NCI-H2081 (cell line): Measurements from ENCODE around the gene ZG16.
"Not testable (repeated sequence)": the region's sequence is repeated elsewhere in the genome, so short reads cannot be mapped to it uniquely, and the experiment has no call there.

Experiments
- DNase-seq, 2 experiments: peaks; one replicate each; lab custom pipeline; 2025; lab: John Stamatoyannopoulos, UW

ZG16 gene

DNA sequence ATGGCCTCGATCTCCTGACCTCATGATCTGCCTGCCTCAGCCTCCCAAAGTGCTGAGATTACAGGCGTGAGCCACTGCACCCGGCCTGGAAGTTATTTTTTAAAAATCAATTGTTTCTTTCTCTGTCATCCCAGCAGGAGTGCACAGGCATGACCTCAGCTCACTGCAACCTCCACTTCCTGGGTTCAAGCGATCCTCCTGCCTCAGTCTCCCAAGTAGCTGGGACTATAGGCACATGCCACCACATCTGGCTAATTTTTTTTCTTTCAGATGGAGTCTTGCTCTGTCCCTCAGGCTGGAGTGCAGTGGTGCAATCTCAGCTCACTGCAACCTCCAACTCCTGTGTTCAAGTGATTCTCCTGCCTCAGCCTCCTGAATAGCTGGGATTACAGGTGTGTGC lies 9.1 kb downstream of the ZG16 start:
- not testable (repeated sequence) for DNase-seq

DNA sequence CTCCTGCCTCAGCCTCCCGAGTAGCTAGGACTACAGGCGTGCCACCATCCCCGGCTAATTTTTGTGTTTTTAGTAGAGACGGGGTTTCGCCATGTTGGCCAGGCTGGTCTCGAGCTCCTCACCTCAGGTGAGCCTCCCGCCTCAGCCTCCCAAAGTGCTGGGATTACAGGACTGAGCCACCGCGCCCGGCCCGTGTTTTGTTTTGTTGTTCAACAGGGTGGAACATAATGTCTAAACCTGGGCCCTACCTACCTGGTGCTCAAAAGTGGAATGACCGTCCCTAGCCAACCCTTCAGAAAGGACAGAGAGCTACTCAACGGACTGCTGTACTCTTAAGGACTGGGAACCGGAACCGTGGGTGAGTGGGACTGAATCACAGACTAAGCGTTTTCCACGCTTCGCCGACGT lies 11.7 kb downstream of the ZG16 start:
- DNase-seq, result no peak

DNA sequence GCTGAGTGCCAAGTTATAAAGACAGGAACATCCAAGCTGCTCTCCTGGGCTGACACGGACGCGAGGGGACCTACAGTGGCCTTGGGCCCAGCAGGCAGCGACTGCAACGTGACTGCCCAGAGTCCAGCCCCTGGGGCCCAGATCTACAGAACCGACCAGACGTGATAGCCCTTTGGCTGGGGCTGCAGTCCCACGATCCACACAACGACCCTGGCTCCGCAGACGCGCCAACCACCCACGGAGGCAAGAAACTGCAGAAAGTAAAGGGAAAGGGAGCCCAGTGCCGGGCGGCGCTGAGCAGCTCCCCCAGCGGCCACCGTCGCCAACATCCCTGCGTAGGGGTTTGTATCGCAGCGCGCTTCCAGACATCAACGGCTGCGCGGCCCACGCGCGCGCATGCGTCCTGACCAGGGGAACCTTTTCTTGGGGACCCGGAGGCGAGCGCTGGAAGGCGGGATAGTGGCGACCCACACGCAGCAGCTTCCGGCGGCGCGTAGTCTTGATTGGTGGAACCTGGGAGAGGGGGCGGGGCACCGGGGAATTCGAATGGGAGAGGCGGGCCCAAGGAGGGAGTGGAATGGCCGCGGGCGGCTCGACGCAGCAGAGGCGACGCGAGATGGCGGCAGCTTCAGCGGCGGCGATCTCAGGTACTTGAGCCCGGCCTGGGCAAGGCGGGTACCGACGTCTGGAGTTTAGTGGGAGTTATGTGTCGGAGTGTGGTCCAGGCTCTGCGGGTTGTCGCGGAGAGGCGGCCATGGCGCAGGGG lies 12.3 kb downstream of the ZG16 start, which contains the start of gene KIF22:
TSS of gene KIF22 (plus strand) at position 569 of the 766 bp plus-strand sequence. CDS start at position 578, 9 bp downstream.
- DNase-seq, result peak; percentile 96 to 97

DNA sequence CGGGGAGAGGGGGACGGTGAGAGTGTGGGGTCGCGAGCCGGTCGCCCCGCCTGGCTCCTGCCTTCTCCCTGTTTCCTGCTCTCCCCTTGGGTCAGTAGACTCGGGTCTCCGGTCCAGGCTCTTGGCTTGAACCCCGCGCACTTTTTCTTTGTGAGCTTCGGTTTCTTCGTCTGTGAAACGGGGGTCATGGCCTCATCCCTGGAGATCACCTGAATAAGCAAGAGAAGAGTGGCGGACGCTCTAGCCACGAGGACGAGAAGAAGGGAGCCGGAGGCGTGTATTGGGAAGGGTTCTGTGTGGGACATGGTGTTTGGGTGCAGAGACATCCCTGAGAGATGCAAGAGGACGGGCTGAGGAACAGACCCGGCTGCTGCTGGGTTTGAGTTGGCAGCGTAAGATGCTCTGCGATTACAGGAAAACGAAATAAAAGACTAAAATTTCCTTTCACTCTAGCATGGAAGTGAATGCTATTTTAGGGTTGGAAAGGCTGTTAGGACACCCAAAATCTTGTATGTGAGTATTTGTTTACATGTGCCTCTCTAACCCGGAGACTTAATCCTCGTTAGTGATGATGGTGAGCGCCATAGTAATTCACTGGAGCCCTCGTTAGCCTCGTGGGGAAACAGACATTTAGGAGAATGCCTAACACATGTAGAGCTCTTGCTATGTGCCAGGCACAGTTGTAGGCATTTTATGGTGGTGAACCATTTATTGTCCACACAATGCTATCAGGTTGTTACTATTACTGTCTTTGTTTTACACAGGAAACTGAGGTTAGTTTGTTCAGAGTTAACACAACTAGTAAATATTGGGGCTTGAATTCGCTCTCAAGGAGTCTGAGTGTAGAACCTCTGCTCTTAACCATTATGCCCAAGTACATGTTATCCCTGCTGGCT lies 13.1 kb downstream of the ZG16 start:
- DNase-seq, result peak in 1 of 2 experiments; percentile 6

DNA sequence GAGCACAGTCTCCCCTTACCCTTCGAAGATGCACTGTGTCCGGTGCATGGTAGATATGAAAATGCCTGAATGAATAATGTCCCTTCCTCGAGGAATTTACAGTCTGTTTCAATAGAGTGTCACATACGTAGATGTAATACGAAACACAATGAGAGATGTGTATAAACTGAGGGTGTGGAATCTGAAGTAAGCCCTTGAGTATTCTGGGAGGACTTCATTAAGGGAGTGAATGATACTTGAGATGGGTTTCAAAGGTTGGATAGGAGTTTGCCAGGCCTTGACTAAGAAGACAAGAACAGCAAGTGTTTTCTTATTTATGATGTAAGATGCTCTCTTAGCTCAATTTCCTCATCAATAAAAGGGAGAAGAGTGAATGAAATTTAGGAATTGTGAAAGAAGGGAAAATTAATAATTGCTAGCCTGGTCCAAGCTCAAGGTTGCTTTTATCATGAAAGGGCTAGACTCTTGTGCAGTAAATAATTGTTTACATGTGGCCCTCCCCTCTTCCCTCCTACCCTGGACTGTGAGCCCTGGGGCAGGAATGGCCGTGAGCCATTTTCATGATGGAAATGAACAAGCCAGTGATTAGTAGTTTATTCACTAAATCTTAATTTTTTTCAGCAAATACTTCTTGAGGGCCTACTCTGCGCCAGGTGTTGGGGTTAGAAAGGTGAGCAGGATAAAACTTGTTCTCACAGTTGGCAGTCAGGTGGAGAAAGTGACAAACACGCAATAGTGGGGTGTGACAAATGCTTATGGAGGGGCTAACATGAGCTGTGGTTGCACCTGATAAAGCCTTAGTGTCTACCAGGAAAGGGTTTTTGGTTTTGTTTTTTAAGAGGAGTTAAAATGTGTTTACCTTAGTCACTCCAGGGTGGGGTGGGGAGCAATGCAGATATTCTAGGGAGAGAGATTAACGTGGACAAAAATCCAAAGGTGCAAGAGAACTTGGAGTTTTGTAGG lies 14.1 kb downstream of the ZG16 start:
- no peak for DNase-seq

DNA sequence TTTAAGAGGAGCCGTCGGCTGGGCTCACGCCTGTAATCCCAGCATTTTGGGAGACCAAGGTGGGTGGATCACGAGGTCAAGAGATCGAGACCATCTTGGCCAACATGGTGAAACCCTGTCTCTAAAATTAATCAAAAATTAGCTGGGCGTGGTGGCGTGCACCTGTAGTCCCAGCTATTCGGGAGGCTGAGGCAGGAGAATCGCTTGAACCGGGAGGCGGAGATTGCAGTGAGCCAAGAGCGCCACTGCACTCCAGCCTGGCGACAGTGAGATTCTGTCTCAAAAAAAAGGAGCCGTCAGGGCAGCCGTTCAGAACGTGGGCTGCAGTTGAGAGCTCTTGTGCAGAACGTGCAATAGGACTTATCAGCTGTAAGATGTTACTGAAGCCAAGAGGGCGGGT lies 15.1 kb downstream of the ZG16 start:
- not testable (repeated sequence) for DNase-seq

DNA sequence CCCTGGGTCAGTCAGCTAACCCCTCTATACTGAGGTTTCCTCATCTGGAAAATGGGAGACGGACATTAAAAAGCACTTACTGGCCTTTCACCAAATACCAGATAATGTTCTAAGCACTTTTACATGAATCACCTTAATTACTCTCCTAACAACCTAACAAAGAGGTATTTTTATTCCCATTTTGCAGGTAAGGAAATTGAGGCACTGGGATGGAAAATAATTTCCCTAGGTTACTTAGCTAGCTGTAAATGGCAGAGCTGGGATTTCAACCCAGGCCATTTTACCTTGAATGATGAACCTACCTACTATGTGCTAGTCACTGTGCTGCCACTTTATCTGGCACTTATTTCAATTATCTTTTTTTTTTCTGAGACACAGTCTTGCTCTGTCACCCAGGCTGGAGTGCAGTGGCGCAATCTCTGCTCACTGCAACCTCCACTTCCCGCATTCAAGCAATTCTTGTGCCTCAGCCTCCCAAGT lies 16.2 kb downstream of the ZG16 start:
- DNase-seq, result no peak

DNA sequence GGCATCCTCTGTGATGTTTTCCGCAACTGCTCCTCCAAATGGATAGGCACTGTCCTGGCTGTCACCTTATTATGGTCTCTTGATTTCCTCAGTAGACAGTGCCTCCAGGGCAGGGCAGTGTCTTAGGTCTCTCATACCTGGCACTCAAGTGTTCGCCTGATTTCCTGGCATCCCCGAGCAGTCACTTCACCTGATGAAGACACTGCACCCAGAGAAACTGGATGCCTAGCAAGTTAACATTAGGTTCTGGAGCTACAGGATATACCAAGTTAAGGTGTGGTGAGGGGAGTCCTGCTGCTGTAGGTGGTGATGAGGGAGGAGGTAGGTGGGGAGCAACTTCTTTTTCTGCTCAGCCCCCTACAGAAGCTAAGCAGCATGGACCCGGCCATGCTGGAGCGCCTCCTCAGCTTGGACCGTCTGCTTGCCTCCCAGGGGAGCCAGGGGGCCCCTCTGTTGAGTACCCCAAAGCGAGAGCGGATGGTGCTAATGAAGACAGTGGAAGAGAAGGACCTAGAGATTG lies 24.4 kb downstream of the ZG16 start:
- no peak for DNase-seq

DNA sequence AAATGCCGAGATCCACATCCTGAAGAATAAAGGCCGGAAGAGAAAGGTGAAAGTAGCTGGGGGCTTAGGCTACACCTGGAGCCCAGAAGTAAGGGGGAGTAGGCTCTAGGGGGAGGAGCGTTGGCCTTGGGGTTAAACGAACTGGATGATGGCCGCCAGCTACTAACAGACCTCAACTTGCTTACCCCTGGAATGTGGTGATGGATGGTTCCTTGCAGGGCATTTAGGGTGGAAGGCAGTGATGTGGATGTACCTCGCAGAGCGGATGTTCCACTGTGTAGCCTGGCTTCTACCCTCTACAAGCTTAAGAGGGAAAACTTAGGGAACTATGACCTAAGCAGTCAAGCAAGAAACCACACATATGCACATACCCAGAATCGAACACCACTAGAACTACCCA lies 26.0 kb downstream of the ZG16 start:
- DNase-seq, result no peak

DNA sequence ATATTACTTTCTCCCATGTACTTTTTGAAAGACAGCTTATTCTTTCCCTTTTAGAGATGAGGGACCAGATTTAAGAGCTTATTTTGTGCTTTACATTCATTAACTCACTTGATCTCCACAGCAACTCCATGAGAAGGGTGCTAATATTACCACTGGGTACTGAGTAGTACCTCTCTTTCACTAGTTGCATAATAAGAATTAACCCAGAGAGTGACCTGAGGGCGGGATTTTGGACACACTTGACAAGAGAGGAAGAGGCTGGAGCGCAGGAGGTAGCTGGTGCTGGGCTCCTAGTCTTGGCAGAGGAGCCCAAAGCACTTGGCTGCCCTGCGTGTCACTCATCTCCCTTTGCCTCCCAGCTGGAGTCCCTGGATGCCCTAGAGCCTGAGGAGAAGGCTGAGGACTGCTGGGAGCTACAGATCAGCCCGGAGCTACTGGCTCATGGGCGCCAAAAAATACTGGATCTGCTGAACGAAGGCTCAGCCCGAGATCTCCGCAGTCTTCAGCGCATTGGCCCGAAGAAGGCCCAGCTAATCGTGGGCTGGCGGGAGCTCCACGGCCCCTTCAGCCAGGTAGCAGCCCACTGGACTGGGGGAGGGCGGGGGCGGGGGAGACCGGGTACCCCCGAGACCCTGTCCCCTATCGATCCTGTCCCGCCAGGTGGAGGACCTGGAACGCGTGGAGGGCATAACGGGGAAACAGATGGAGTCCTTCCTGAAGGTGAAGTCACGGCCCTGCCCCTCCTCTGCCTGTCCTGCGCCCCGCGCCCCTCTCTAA lies 26.6 kb downstream of the ZG16 start:
- peak in 1 of 2 experiments; percentile 49 for DNase-seq

DNA sequence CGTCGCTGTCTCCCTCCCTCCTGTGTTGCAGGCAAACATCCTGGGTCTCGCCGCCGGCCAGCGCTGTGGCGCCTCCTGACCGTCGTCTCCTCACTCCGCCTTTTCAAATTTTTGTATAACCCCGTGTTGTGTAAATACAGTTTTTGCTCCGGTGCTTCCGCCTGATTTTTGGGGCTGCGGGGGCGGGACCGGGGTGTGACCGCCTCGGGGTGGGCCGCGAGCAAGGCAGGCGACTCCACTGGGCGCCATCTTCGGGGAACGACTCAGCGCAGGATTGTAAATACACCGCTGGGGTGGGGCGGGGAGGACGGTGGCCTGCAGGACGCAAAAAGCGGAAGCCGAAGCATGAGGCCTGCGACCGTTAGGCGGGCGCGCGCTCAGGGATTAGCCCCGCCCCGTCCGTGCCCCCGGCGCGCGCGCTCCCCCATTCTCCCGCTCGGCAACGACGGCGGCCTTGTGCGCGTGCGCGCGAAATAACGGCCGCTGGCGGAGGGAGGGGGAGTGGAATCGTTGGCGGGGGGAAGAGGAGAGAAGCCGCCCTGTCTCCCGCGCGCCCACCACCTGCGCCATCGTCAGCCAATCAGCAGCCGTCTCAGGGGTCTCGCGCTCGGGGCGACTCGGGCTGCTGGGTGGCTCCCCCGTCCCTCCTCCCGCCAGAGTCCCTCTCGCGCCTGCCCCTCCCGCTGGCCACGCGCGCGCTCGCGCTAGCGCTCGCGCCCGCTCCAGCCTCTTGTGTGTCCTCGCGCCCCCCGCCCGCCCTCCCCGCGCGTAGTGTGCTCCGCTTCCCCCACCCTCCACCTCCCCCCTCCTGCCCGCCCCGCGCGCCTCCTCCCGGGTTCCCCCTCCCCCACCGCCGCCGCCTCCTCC lies 27.4 kb downstream of the ZG16 start:
- DNase-seq, result peak; percentile 98

DNA sequence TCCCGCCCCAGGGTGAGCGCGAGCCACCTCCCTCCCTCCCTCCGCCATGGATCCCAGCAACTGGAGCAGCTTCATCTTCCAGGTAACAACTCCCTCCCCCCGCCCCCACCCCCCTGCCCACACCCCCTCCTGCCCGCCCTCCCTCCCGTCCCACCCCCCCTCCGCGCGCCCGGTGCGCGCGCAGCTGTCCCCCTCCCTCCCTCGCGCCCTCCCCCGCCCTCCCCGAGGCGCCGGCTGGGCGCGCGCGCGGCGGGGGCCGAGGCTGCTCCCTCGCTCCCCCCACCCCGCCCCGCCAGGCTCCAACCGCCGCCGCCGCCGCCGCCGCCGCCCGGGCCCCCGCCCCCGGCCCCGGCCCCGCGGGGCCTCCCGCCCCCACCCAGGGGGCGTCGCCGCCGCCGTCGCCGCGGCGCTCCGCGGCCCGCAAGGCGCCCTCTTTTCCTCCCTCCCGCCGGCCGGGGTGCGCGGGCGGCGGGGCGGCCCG lies 28.1 kb downstream of the ZG16 start, which contains the start of gene MAZ:
TSS of gene MAZ (plus strand) at position 431 of the 481 bp plus-strand sequence. CDS start 173 bp downstream, outside the sequence.
- no peak for DNase-seq

DNA sequence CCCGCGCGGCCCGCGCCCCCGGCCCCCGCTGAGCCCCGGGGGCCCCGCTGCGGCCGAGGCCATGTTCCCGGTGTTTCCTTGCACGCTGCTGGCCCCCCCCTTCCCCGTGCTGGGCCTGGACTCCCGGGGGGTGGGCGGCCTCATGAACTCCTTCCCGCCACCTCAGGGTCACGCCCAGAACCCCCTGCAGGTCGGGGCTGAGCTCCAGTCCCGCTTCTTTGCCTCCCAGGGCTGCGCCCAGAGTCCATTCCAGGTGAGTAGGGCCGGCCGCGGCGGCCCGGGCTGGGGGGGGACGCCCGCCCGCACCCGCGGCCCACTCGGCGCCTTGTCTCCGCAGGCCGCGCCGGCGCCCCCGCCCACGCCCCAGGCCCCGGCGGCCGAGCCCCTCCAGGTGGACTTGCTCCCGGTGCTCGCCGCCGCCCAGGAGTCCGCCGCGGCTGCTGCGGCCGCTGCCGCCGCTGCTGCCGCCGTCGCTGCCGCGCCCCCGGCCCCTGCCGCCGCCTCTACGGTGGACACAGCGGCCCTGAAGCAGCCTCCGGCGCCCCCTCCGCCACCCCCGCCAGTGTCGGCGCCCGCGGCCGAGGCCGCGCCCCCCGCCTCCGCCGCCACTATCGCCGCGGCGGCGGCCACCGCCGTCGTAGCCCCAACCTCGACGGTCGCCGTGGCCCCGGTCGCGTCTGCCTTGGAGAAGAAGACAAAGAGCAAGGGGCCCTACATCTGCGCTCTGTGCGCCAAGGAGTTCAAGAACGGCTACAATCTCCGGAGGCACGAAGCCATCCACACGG lies 28.8 kb downstream of the ZG16 start:
- DNase-seq, result peak; percentile 78 to 84

DNA sequence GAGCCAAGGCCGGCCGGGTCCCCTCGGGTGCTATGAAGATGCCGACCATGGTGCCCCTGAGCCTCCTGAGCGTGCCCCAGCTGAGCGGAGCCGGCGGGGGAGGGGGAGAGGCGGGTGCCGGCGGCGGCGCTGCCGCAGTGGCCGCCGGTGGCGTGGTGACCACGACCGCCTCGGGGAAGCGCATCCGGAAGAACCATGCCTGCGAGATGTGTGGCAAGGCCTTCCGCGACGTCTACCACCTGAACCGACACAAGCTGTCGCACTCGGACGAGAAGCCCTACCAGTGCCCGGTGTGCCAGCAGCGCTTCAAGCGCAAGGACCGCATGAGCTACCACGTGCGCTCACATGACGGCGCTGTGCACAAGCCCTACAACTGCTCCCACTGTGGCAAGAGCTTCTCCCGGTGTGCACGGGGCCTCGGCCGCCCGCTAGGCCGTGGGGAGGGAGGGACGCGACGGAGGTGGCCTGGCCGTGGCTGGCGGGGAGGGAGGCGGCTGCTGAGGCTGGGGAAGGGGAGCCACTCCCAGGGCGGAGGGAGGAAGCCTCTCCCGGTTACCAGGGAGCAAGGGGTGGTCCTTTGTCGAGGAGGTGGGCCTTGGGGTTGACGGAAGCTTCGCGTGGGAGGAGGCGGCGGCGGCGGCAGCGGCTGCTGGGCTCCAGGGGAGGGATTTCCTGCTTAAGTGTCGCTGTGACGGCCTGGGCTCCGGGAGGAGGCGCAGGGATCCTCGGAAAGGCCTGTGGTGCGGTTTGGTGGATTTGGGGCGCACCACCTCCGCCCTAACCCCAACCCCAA lies 29.6 kb downstream of the ZG16 start:
- peak; percentile 84 to 88 for DNase-seq

DNA sequence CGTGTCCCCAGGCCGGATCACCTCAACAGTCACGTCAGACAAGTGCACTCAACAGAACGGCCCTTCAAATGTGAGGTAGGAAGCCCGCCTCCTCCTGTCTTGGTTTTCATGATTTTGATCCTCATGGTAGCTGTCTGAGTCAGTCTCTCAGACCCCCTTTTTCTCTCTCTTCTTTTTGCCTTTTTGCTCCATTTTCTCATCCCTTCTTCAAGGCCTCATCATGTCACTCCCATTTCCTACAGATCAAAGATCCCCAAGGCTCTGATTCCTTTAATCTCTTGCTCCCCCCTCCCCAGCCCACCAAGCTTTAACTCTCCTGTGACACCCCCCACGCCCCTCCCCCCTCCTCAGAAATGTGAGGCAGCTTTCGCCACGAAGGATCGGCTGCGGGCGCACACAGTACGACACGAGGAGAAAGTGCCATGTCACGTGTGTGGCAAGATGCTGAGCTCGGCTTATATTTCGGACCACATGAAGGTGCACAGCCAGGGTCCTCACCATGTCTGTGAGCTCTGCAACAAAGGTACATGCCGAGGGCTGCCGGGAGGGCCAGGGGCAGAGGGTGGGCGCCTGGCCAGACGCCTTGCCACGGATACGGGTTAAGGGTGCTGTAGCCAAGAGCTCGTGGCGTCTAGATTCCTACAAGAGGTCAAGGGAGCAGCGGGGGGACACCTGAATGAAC lies 30.3 kb downstream of the ZG16 start:
- DNase-seq, result no peak

DNA sequence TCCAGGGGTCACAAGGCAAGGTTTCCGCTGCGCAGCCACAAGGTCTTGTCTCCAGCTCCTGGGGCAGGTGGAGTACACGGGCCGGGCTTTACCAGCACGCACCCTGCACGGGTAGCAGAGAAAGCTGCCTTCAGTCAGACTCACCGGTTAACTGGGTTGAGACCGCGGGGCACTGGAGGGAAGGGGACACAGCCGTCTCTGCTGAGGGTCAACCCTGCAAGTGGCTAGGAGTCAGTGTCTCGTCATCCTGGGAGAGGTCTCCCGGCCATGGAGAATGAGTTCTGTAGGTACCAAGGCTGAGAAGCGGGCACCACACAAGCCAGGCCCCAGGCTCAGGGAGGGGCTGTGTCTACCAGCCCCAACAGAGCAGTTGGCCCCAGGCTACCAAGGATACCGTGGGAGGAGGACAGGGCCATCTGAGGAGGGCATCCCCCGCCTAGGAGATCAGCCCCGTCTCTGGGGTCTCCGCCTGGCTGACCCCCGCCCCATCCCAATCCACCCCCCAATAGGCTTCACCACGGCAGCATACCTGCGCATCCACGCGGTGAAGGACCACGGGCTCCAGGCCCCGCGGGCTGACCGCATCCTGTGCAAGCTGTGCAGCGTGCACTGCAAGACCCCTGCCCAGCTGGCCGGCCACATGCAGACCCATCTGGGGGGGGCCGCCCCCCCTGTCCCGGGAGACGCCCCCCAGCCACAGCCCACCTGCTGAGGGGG lies 31.1 kb downstream of the ZG16 start:
- no peak for DNase-seq
